ENCODE results near the gene CDYL2. TPM values are rescaled to one million over a fixed set of nuclear protein-coding genes. Genes with fewer than 3 reads are reported as not detected.

CDYL2 gene
- total RNA-seq, 1 experiment from 2014 or later: 7.1 TPM

- ChIA-PET POLR2A (no interaction called here), CTCF (no interaction called here)
- Mint-ChIP-seq H3K4me1 (ENCODE audit: insufficient read depth, unreplicated experiment) (no peaks in the 10 kb centered on the region), H3K9me3 (ENCODE audit: unreplicated experiment) (no peaks in the 10 kb centered on the region), H3K27me3 (ENCODE audit: insufficient read depth, unreplicated experiment) (no peaks in the 10 kb centered on the region), H3K27ac (ENCODE audit: low read depth, unreplicated experiment) (no peak overlapping the region), H3K36me3 (ENCODE audit: insufficient read depth, unreplicated experiment) (no peaks in the 10 kb centered on the region), H3K4me3 (ENCODE audit: unreplicated experiment) (no peak overlapping the region)
- no peak for DNase-seq (ENCODE audit: unreplicated experiment)
- intact Hi-C loops (cut with micrococcal nuclease): no loop called here
- no peak for TF ChIP-seq CTCF (IDR thresholded peaks at IDR 0.05; ENCODE audit: unreplicated experiment)
- BruUV-seq (replicated peaks): no TSS peak
Measured at GRCh38 chr16:80850757-80851156, 46.4 kb upstream of the CDYL2 start.

GRCh38 chr16:80848862-80849261, 44.5 kb upstream of the CDYL2 start:
- no peaks in the 10 kb centered on the region for H3K36me3 Mint-ChIP-seq (ENCODE audit: insufficient read depth, unreplicated experiment)
- no peak for TF ChIP-seq CTCF (IDR thresholded peaks at IDR 0.05; ENCODE audit: unreplicated experiment)
- BruUV-seq (replicated peaks): no TSS peak
- H3K4me1 Mint-ChIP-seq (ENCODE audit: insufficient read depth, unreplicated experiment): no peaks in the 10 kb centered on the region
- H3K4me3 Mint-ChIP-seq (ENCODE audit: unreplicated experiment): no peak overlapping the region
- intact Hi-C loops (cut with micrococcal nuclease): no loop called here
- ChIA-PET CTCF (interaction anchor here (0.6 to 0.8 kb wide), 6 partner anchors 12 to 187 kb away, joined by 3 to 4 read pairs (median 3); partner anchors contain the start of gene ATMIN), POLR2A (no interaction called here)
- no peak for DNase-seq (ENCODE audit: unreplicated experiment)
- H3K27me3 Mint-ChIP-seq (ENCODE audit: insufficient read depth, unreplicated experiment): no peaks in the 10 kb centered on the region
- no peaks in the 10 kb centered on the region for H3K9me3 Mint-ChIP-seq (ENCODE audit: unreplicated experiment)
- no peak overlapping the region for H3K27ac Mint-ChIP-seq (ENCODE audit: low read depth, unreplicated experiment)

- Mint-ChIP-seq H3K4me3 (ENCODE audit: unreplicated experiment) (no peak overlapping the region), H3K9me3 (ENCODE audit: unreplicated experiment) (peaks cover 8% of the 10 kb centered on the region), H3K36me3 (ENCODE audit: insufficient read depth, unreplicated experiment) (peaks cover 5% of the 10 kb centered on the region), H3K4me1 (ENCODE audit: insufficient read depth, unreplicated experiment) (no peaks in the 10 kb centered on the region), H3K27me3 (ENCODE audit: insufficient read depth, unreplicated experiment) (peaks cover 5% of the 10 kb centered on the region), H3K27ac (ENCODE audit: low read depth, unreplicated experiment) (no peak overlapping the region)
- DNase-seq (ENCODE audit: unreplicated experiment): no peak
- no peak for TF ChIP-seq CTCF (IDR thresholded peaks at IDR 0.05; ENCODE audit: unreplicated experiment)
- intact Hi-C loops (cut with micrococcal nuclease): no loop called here
- ChIA-PET POLR2A (no interaction called here), CTCF (no interaction called here)
- BruUV-seq (replicated peaks): no TSS peak
Measured at GRCh38 chr16:80846680-80847079, 42.3 kb upstream of the CDYL2 start.

- CTCF ChIA-PET: interaction anchor here (0.6 kb wide), 1 partner anchor 35 kb away, joined by 3 read pairs; no protein-coding TSS in a partner anchor
- BruUV-seq (replicated peaks): no TSS peak
- no peak for DNase-seq (ENCODE audit: unreplicated experiment)
- peaks cover 9% of the 10 kb centered on the region for H3K27me3 Mint-ChIP-seq (ENCODE audit: insufficient read depth, unreplicated experiment)
- H3K27ac Mint-ChIP-seq (ENCODE audit: low read depth, unreplicated experiment): no peak overlapping the region
- TF ChIP-seq CTCF (IDR thresholded peaks at IDR 0.05; ENCODE audit: unreplicated experiment): no peak
- intact Hi-C loops (cut with micrococcal nuclease): no loop called here
- no peak overlapping the region for H3K4me3 Mint-ChIP-seq (ENCODE audit: unreplicated experiment)
- peaks cover 5% of the 10 kb centered on the region for H3K36me3 Mint-ChIP-seq (ENCODE audit: insufficient read depth, unreplicated experiment)
- H3K9me3 Mint-ChIP-seq (ENCODE audit: unreplicated experiment): peaks cover 12% of the 10 kb centered on the region
- H3K4me1 Mint-ChIP-seq (ENCODE audit: insufficient read depth, unreplicated experiment): no peaks in the 10 kb centered on the region
- POLR2A ChIA-PET: no interaction called here
Measured at GRCh38 chr16:80846275-80846674, 41.9 kb upstream of the CDYL2 start.

All from MCF 10A (cell line).